Measurements from ENCODE around the gene TCHH.
"Not testable (repeated sequence)": the region's sequence is repeated elsewhere in the genome, so short reads cannot be mapped to it uniquely, and the experiment has no call there.

TCHH gene

GRCh38 chr1:152144674-152145183 lies 29.5 kb upstream of the TCHH start:
- not testable (repeated sequence) for H3K4me3 ChIP-seq (ENCODE audit: low read depth, low read length); H3K4me1 ChIP-seq (ENCODE audit: control insufficient read depth, insufficient read depth, low read length); H3K27me3 ChIP-seq (ENCODE audit: control insufficient read depth, insufficient read depth, low read length); H3K9me3 ChIP-seq (ENCODE audit: control insufficient read depth, insufficient read depth, low read length); H3K9ac ChIP-seq (ENCODE audit: low read depth, low read length); H3K36me3 ChIP-seq (ENCODE audit: control insufficient read depth, insufficient read depth, low read length)

DNA sequence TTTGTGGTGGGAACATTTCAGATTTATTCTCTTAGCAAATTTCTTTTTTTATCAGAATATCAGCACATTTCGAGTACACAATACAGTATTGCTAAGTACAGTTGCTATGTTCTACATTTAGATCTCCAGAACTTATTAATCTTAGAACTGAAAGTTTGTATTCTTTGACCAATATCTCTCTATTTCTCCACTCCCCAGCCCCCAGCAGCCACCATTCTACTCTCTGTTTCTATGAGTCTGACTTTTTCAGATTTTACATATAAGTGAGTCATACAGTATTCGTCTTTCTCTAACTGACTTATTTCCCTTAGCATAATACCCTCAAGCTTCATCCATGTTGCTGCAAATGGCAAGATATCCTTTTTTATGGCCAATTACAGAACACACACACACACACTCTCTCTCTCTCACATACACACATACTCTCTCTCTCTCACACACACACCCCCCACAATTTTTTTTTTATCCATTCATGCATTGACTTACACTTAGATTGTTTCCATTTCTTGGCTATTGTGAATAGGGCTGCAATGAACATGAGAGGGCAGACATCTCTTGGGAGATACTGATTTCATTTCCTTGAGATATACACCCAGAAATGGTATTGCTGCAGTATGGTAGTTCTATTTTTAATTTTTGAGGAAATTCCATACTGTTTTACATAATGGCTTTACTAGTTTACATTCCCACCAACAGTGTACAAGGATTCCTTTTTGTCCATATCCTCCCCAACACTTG lies 28.1 kb upstream of the TCHH start:
- Histone ChIP-seq H3K36me3 (ENCODE audit: control insufficient read depth, insufficient read depth, low read length) (no peaks in the 10 kb centered on the region), H3K27me3 (ENCODE audit: control insufficient read depth, insufficient read depth, low read length) (no peaks in the 10 kb centered on the region), H3K4me3 (ENCODE audit: low read depth, low read length) (no peak overlapping the region), H3K9me3 (ENCODE audit: control insufficient read depth, insufficient read depth, low read length) (peaks cover 5% of the 10 kb centered on the region), H3K9ac (ENCODE audit: low read depth, low read length) (no peak overlapping the region), H3K4me1 (ENCODE audit: control insufficient read depth, insufficient read depth, low read length) (no peaks in the 10 kb centered on the region)

DNA sequence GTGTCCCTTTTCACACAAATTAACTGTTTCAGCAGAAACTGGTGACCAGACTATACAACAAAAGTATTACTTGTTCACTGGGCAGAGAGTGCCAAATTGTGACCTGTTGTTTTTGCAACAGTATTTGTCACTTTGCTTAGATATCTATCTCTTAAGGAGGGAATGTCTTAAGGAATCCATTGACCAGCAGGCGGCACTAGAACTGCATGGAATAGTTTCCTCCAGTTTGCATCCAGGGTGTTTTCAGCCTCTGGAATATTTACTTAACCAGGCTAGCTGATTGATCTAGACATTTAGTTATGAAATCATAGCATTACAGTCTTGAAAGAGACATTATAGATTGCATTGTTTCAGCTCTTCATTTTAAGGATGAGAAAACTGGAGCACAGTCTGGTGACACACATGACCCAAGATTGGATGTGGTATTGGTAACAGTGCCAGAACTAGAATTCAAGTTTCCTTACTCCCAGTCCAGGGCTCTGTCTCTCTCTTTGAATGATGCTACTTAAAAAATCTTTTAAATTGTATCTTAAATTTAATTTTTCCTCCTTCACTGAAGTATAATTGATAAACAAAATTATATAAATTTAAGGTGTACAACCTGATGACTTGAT lies 26.8 kb upstream of the TCHH start:
- Histone ChIP-seq H3K9ac (ENCODE audit: low read depth, low read length) (no peak overlapping the region), H3K9me3 (ENCODE audit: control insufficient read depth, insufficient read depth, low read length) (no peaks in the 10 kb centered on the region), H3K36me3 (ENCODE audit: control insufficient read depth, insufficient read depth, low read length) (no peaks in the 10 kb centered on the region), H3K4me1 (ENCODE audit: control insufficient read depth, insufficient read depth, low read length) (no peaks in the 10 kb centered on the region), H3K4me3 (ENCODE audit: low read depth, low read length) (no peak overlapping the region), H3K27me3 (ENCODE audit: control insufficient read depth, insufficient read depth, low read length) (no peaks in the 10 kb centered on the region)

GRCh38 chr1:152137215-152137614 lies 22.0 kb upstream of the TCHH start:
- Histone ChIP-seq H3K4me3 (ENCODE audit: low read depth, low read length) (no peak overlapping the region), H3K36me3 (ENCODE audit: control insufficient read depth, insufficient read depth, low read length) (no peaks in the 10 kb centered on the region), H3K4me1 (ENCODE audit: control insufficient read depth, insufficient read depth, low read length) (no peaks in the 10 kb centered on the region), H3K9me3 (ENCODE audit: control insufficient read depth, insufficient read depth, low read length) (no peaks in the 10 kb centered on the region), H3K27me3 (ENCODE audit: control insufficient read depth, insufficient read depth, low read length) (peaks cover 3% of the 10 kb centered on the region), H3K9ac (ENCODE audit: low read depth, low read length) (no peak overlapping the region)

- Histone ChIP-seq H3K27me3 (ENCODE audit: control insufficient read depth, insufficient read depth, low read length) (peaks cover 10% of the 10 kb centered on the region), H3K4me1 (ENCODE audit: control insufficient read depth, insufficient read depth, low read length) (no peaks in the 10 kb centered on the region), H3K9ac (ENCODE audit: low read depth, low read length) (no peak overlapping the region), H3K36me3 (ENCODE audit: control insufficient read depth, insufficient read depth, low read length) (no peaks in the 10 kb centered on the region), H3K4me3 (ENCODE audit: low read depth, low read length) (no peak overlapping the region), H3K9me3 (ENCODE audit: control insufficient read depth, insufficient read depth, low read length) (no peaks in the 10 kb centered on the region)
Observed at GRCh38 chr1:152130186-152130585, 14.9 kb upstream of the TCHH start.

DNA sequence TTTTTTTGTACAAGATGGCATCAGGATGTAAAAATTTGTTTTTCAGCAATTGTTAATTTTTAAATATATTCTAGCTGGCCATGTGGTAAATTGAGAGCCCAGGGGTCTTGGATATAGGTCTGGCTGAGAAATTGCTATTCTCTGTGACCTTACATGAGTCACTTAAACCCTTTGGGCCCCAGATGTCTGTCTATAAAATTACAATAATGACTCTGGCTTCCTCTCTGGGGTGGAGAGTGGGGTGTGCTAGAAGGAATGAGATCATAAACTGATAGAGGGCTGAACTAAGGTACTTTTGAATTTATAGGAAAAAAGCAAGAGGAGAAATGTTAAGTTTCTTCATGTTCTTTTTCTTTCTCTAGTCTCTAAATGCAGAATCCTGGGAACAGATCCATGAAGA lies 12.4 kb upstream of the TCHH start:
- Histone ChIP-seq H3K9me3 (ENCODE audit: control insufficient read depth, insufficient read depth, low read length) (no peaks in the 10 kb centered on the region), H3K4me1 (ENCODE audit: control insufficient read depth, insufficient read depth, low read length) (no peaks in the 10 kb centered on the region), H3K9ac (ENCODE audit: low read depth, low read length) (no peak overlapping the region), H3K4me3 (ENCODE audit: low read depth, low read length) (no peak overlapping the region), H3K27me3 (ENCODE audit: control insufficient read depth, insufficient read depth, low read length) (peaks cover 10% of the 10 kb centered on the region), H3K36me3 (ENCODE audit: control insufficient read depth, insufficient read depth, low read length) (no peaks in the 10 kb centered on the region)

DNA sequence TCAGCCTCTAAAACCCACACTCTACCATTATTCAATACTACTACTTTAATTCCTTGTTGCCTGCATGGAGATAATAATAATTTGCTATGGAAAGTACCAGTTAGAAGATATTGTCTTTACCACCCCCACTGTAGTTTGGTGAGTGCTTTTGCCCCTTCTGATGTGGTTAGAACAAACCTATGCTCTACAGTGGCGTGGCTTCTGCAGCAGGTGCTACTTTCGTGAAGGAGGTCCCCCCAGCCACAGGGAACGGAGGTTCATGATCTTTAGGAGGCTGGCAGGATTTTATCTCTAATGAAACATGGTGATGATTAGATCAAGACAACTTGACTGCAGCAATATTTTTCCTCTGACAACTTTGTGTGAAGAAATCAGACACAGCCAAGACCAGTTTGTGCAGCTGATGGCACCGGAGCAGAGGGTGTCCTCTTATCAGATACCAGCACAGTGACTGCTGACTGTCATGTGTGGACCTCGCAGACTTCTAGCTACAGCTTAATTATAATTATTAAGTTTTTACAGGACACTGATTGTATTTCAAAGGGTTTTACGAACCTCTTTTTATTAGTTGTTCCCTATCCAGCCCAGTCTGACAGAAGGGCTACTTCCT lies 10.7 kb upstream of the TCHH start:
- Histone ChIP-seq H3K4me3 (ENCODE audit: low read depth, low read length) (no peak overlapping the region), H3K9ac (ENCODE audit: low read depth, low read length) (no peak overlapping the region), H3K4me1 (ENCODE audit: control insufficient read depth, insufficient read depth, low read length) (no peaks in the 10 kb centered on the region), H3K36me3 (ENCODE audit: control insufficient read depth, insufficient read depth, low read length) (no peaks in the 10 kb centered on the region), H3K27me3 (ENCODE audit: control insufficient read depth, insufficient read depth, low read length) (peaks cover 9% of the 10 kb centered on the region), H3K9me3 (ENCODE audit: control insufficient read depth, insufficient read depth, low read length) (no peaks in the 10 kb centered on the region)

DNA sequence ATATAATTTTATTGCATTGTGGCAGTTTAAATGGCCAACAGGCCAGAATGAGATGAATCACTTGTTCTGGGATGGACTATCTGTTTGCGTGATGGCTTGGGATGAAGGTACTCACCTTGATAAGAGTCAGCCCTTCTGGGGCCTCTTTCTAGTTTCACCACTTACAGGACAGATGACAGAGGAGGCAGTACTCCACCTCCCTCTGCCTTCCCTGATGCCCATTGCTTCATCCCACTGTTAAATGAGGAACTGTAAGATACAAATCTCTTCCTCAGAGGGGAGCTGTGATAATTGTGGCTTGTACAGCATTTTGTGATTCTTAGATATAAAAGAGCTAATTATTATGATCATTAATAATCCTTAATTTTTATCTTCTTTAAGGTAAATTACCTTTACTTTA lies 3.7 kb upstream of the TCHH start:
- Histone ChIP-seq H3K9ac (ENCODE audit: low read depth, low read length) (no peak overlapping the region), H3K9me3 (ENCODE audit: control insufficient read depth, insufficient read depth, low read length) (no peaks in the 10 kb centered on the region), H3K4me3 (ENCODE audit: low read depth, low read length) (no peak overlapping the region), H3K27me3 (ENCODE audit: control insufficient read depth, insufficient read depth, low read length) (peaks cover 39% of the 10 kb centered on the region), H3K36me3 (ENCODE audit: control insufficient read depth, insufficient read depth, low read length) (no peaks in the 10 kb centered on the region), H3K4me1 (ENCODE audit: control insufficient read depth, insufficient read depth, low read length) (no peaks in the 10 kb centered on the region)

GRCh38 chr1:152112885-152113432 lies 2.3 kb downstream of the TCHH start:
- H3K4me3 ChIP-seq (ENCODE audit: low read depth, low read length) = peak overlapping the region; percentile 48
- H3K4me1 ChIP-seq (ENCODE audit: control insufficient read depth, insufficient read depth, low read length) = no peaks in the 10 kb centered on the region
- no peaks in the 10 kb centered on the region for H3K36me3 ChIP-seq (ENCODE audit: control insufficient read depth, insufficient read depth, low read length)
- H3K27me3 ChIP-seq (ENCODE audit: control insufficient read depth, insufficient read depth, low read length) = peaks cover 95% of the 10 kb centered on the region
- peaks cover 4% of the 10 kb centered on the region for H3K9me3 ChIP-seq (ENCODE audit: control insufficient read depth, insufficient read depth, low read length)
- H3K9ac ChIP-seq (ENCODE audit: low read depth, low read length) = no peak overlapping the region

GRCh38 chr1:152112101-152112884 lies 3.0 kb downstream of the TCHH start:
- H3K9me3 ChIP-seq (ENCODE audit: control insufficient read depth, insufficient read depth, low read length) = peaks cover 4% of the 10 kb centered on the region
- H3K4me1 ChIP-seq (ENCODE audit: control insufficient read depth, insufficient read depth, low read length) = no peaks in the 10 kb centered on the region
- H3K27me3 ChIP-seq (ENCODE audit: control insufficient read depth, insufficient read depth, low read length) = peaks cover 98% of the 10 kb centered on the region
- H3K4me3 ChIP-seq (ENCODE audit: low read depth, low read length) = peak overlapping the region; percentile 48
- H3K36me3 ChIP-seq (ENCODE audit: control insufficient read depth, insufficient read depth, low read length) = no peaks in the 10 kb centered on the region
- no peak overlapping the region for H3K9ac ChIP-seq (ENCODE audit: low read depth, low read length)

- H3K4me1 ChIP-seq (ENCODE audit: control insufficient read depth, insufficient read depth, low read length) = no peaks in the 10 kb centered on the region
- H3K36me3 ChIP-seq (ENCODE audit: control insufficient read depth, insufficient read depth, low read length) = no peaks in the 10 kb centered on the region
- no peak overlapping the region for H3K9ac ChIP-seq (ENCODE audit: low read depth, low read length)
- H3K4me3 ChIP-seq (ENCODE audit: low read depth, low read length) = peak overlapping the region; percentile 44
- peaks cover 98% of the 10 kb centered on the region for H3K27me3 ChIP-seq (ENCODE audit: control insufficient read depth, insufficient read depth, low read length)
- H3K9me3 ChIP-seq (ENCODE audit: control insufficient read depth, insufficient read depth, low read length) = peaks cover 4% of the 10 kb centered on the region
Observed at GRCh38 chr1:152111515-152111968, 3.7 kb downstream of the TCHH start.
